HG03280 (cell line): ENCODE results near the gene TMUB1.

Source experiments
- ATAC-seq: cut with Tn5 transposase; IDR thresholded peaks from one replicate; pipeline ENCODE4 v1.9.1; 2021; ENCODE audit warnings: mild to moderate bottlenecking, moderate library complexity; ENCODE audit not compliant: unreplicated experiment

The TMUB1 gene

GRCh38 chr7:151083071-151083823, at the start of gene TMUB1:
TMUB1 (minus strand) TSS chr7:151083493; CDS start chr7:151082563, 930 bp downstream.
- ATAC-seq = peak; percentile 49

GRCh38 chr7:151132461-151133205, 49.3 kb upstream of the TMUB1 start:
- ATAC-seq = no peak

DNA sequence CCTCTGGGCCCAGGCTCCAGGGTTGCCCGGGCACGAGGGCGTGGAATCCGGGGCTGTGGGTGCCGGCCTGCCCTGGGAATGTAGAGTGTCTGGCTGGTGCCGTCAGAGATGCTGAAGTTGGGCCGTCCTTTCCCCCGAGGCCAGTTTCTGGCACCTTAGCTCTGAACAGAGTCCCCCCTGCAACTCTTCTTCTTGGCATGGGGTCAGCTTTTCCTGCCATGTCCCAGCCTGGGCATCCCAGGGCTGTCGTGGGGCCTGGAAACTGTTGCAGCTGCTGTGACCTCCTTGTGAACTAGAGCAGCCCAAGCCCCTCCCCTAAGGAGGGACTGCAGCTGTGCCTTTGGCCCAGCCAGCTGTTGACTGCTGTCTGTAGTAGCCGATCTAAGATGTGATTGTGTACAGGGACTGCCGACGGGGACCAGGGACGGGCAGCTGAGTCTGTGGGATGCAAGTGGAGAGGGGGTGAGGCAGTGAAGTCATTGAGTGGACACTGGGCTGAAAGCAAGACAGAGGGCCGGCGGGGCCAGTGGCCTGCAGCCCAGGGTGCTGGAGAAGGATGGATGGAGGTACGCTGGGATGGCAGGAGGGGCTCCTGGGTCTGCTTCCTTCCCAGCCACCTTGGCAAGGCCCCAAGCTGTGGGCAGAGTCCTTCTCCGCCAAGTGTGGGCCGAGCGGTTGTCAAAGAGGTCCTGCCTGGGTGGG, 48.5 kb upstream of the TMUB1 start:
- ATAC-seq = no peak

- no peak for ATAC-seq
These were observed 47.9 kb upstream of the TMUB1 start for GRCh38 chr7:151131224-151131591.

DNA sequence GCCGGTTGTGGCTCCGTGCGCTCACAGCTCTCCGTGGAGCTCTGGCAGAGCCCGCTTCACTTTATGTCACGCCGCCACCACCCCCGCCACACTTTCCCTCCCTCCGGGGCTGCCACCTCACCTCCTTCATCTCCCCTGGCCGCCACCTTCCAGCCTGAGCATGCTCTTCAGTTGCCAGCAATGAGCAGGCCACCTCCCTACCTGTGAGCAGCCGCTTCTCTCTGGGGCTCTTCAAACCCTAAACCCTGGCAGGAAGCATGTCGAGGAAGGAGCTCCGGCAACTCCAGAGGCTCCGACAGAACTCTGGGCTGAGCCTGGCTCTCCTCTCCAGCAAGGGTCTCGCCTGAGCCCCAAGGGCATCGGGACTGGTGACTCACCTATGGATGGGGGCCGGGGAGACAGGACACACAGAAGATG, 47.5 kb upstream of the TMUB1 start:
- no peak for ATAC-seq

GRCh38 chr7:151129960-151130591, 46.8 kb upstream of the TMUB1 start:
- ATAC-seq = no peak

DNA sequence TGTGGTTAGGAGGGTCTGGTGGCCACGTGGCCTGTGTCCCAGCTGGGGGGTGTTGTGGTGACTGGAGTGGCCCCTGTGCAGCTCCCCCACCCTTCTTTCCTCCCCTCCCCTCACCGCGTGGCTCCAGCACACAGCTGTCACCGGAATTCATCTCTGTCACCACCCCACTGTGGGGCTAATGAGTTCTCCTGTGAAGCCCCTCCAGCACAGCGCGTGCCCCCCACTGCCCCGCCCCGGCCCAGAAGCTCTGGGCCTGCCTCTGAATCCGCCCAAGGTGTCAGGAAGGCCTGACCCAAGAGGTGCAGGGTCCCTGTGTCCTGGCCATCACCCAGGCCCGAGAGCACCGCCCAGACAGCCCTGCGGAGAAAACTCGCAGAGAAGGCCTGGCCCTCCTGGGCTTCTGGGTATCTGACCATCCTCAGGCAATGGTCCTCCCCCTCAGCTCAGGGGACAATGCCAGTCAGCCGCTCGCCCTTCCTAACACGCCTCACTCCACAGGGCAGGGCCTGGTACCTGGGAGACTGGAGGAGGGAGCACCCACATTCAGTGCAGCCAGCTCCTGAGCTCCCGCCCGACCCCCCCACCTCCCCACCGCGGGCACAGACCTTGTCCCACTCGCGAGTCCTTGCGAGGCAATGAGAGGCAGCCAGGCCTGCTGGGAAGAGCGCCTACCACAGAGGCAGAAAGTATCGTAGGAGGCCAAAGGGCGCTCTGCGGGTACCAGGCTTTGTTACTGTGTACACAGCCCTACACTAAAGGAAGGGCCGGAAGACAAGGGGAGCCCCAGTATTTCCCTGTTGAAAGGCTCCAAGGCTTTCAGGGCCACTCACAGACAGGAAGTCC, 46.0 kb upstream of the TMUB1 start:
- no peak for ATAC-seq

DNA sequence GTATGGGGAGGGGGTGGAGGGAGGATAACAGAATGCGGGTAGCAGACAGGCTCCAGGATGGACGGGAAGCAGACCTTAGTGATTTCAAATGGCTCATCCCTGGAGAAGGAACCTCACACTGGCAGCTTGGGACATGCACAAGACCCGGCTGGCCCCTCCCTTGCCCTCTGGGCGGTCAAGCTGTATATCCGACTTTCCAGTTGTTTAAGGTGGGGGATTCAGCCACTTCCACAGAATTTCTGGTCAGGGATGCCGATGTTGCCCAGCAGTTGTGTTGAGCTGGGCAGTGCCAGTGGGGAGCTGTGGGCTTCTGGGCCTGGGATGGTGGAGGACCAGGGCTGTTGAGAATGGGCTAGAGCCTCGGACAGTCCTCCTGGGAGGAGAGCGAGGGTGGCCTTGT, 45.4 kb upstream of the TMUB1 start:
- no peak for ATAC-seq

DNA sequence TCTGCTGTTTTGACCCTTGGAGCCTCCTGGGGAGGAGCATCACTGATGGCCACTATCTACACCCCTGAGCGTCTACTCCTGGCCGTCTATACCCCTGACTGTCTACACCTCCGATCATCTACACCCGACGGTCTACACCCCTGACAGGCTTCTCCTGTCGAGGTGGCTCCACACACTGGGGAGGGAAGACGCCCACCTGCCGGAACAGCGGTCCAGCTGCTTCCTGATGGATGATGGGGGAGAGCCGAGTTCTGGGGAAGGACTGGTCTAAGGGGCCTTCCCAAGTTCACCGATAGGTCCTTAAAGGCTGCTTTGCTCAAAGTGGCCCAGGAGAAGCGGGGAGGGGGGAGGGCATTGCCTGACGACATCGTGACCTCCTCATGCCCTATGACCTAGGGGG, 44.9 kb upstream of the TMUB1 start:
- no peak for ATAC-seq

- ATAC-seq = no peak
These were observed 43.3 kb upstream of the TMUB1 start for GRCh38 chr7:151126491-151127137.

DNA sequence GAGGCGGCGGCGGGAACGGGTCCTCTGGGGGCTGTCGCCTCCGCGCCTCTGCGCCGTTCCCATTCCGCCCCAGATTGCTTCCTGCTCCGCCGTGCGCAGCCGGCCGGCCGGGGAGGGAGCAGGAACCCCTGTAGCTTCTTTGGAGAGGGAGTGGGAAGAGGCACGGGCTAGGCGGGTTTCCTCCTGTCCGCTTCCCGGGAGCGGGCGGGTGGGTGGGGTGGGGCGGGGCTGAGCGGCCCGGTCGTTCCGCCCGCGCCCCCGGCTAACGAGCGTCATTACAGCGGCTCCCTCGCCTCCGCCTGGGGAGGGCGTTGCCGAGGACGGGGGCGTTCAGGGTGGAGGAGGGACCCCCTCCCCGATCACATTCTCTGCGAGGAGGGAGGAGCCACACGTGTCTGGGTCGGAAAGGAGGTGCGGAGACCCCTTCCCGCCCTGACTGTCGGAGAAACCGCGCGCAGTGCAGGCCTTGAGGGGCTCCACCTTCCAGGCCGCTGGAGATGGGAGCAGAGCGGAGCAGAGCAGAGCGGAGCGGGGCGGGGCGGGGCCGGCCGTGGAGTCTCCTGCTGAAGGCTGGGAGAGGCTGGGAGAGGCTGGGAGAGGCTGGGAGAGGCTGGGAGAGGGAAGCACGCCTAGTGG, 42.7 kb upstream of the TMUB1 start:
- no peak for ATAC-seq

- ATAC-seq = no peak
These were observed 42.2 kb upstream of the TMUB1 start for GRCh38 chr7:151125470-151125845.

DNA sequence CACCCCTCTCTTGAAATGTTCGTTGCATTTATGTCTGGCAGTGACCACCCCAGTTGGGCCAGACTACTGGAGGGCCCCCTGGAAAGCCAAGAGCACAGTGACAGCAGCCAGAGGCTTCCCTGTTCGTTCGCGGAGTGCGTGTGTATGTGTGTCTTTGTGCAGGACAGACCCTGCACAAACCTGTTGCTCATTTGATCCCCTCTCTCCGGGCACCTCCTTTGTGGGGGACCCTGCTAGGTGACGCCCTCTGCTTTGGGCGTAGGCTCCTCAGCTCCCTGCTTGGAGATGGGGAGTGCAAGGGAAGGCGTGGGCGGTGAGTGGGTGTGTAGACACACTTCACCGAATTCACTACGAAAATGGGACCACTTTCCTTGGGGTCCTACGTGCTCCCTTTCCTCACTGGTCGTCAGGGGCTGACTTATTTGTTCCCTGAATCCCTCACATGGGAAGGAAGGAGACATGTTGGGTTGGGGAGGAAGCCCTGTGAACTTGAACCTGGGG, 41.7 kb upstream of the TMUB1 start:
- no peak for ATAC-seq

DNA sequence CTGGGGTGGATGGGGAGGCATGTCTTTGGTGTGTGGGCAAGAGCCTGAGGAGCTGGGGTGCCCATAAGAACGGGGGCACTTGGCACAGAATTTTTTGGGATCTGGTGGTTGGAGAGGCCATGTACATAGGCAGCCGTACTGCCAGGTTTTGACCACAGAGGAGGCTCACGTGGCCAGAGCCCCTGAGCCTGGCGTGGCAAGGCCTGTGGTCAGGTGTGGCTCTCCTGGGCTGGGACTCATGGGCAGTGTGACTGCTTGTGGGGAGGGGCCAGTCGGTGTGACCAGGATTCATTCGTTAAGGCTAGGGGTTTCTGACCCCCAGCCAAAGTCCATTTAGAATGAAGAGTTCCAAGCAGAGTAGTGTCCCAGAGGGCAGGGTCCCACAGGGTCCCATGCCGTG, 41.2 kb upstream of the TMUB1 start:
- ATAC-seq = no peak

- peak; percentile 78 for ATAC-seq
These were observed 40.6 kb upstream of the TMUB1 start for GRCh38 chr7:151123822-151124464.

DNA sequence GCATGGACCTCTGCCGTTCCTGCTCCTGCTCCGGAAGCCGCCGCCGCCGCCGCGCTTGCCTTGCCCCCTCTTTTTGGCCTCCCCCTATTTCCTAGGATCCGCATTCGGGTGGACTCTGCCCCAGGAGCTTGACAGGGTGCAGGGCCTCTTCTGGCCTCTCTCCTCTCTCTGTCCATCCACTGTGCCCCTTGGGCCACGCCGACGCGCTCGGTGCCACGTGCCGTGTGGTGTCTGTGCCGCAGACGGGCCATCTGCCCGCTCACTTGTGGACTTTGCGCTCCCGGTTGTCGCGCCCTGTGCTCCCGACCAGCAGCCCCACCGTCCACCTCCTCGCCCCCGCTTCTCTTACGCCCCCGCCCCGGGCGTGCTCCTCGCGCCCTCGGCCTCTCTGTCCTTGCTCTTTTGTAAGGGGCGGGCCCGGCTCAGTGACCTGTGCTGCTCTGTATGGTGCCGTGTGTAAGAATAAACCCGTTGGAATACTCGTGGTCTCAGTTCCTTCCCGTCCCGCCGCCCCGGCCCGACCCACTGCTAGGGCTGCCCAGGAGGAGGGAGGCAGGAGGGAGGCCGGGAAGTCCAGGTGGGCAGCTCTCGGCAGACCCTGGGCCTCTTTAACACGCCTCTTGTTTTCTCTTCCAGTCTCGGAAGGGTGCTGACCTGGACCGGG, 40.0 kb upstream of the TMUB1 start:
- ATAC-seq = no peak

- no peak for ATAC-seq
These were observed 39.5 kb upstream of the TMUB1 start for GRCh38 chr7:151122796-151123157.

DNA sequence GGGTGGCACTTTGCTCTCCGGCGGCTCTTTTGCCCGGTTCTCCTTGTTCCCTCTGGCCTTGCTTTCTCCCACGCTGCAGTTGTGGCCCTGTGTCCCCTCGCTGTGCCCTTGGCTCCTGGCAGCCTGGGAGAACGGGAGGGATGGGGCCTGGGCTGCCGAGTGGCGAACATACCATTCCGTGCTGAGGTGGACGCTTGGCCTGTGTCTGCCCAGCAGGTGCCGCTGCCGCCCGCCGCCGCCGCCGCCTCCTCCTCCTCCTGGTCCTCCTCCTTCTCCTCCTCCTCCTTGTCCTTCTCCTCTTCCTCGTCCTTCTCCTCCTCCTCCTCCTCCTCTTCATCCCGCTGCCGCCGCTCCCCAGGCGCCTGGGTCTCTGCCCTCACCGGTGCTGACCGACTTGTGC, 39.0 kb upstream of the TMUB1 start:
- ATAC-seq = no peak
